Thyroid gland (tissue), 4 donors: ENCODE measurements around the gene TSPO.

Experiments used
- CTCF ChIP-seq, 6 experiments: fragments of 200-600 bp in 3 of 6; fragments of 450-650 bp in 3 of 6; sonication (generic) in 3 of 6; IDR thresholded peaks; one replicate each; pipeline ENCODE4 v1.5.1; 2016 to 2019; ENCODE audit warnings: antibody characterized with exemption in 6 of 6, mild to moderate bottlenecking in 2 of 6, inconsistent platforms in 1 of 6, moderate library complexity in 1 of 6
- POLR2A ChIP-seq, 2 donors: fragments of 450-650 bp; IDR thresholded peaks; one replicate each; pipeline ENCODE4 v1.6.1; 2017; ENCODE audit warnings: antibody characterized with exemption in 2 of 2, mild to moderate bottlenecking in 2 of 2, moderate library complexity in 1 of 2

- TF ChIP-seq CTCF (IDR thresholded peaks at IDR 0.05) = no peak
- TF ChIP-seq POLR2A (IDR thresholded peaks at IDR 0.05) = no peak
Measured at GRCh38 chr22:43176090-43176489, 24.7 kb downstream of the TSPO start.
